Transverse colon (tissue), 3 donors: ENCODE measurements around the gene NOB1.

Experiments used
- EP300 ChIP-seq: sonication (generic); formaldehyde crosslinking; IDR thresholded peaks from one replicate; pipeline ENCODE4 v1.6.1; 2017; ENCODE audit warnings: antibody characterized with exemption, low read depth
- POLR2A ChIP-seq: fragments of 450-650 bp; IDR thresholded peaks from one replicate; pipeline ENCODE4 v1.6.1; 2016; ENCODE audit warnings: antibody characterized with exemption, mild to moderate bottlenecking, moderate library complexity
- TF ChIP-seq, protein P1 (sequence below), 5 experiments: fragments of 200-600 bp in 3 of 5; fragments of 450-650 bp in 2 of 5; sonication (generic) in 3 of 5; IDR thresholded peaks; 1 replicate in 2 of 5; 2 replicates in 3 of 5; pipeline ENCODE4 v1.5.1; 2016 to 2017; ENCODE audit warnings: antibody characterized with exemption in 5 of 5, inconsistent platforms in 3 of 5, mild to moderate bottlenecking in 2 of 5, moderate library complexity in 1 of 5

DNA sequence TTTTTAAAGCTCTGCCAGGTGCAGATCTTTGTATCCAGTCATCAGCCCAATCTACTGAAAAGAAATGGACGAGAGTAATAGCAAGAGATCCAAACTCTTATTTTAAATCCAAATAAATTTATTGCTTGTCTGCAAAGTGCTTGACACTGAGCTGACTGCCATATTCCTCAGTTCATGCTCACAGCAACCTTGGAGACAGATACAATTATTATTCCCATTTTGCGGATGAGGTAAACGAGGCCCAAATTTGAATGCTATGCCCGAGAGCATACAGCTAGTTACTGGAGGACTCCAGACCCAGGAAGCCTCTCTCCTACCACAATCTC is 620 bp downstream of the NOB1 start:
- TF ChIP-seq, protein P1, sequence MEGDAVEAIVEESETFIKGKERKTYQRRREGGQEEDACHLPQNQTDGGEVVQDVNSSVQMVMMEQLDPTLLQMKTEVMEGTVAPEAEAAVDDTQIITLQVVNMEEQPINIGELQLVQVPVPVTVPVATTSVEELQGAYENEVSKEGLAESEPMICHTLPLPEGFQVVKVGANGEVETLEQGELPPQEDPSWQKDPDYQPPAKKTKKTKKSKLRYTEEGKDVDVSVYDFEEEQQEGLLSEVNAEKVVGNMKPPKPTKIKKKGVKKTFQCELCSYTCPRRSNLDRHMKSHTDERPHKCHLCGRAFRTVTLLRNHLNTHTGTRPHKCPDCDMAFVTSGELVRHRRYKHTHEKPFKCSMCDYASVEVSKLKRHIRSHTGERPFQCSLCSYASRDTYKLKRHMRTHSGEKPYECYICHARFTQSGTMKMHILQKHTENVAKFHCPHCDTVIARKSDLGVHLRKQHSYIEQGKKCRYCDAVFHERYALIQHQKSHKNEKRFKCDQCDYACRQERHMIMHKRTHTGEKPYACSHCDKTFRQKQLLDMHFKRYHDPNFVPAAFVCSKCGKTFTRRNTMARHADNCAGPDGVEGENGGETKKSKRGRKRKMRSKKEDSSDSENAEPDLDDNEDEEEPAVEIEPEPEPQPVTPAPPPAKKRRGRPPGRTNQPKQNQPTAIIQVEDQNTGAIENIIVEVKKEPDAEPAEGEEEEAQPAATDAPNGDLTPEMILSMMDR (IDR thresholded peaks at IDR 0.05): no peak
- TF ChIP-seq POLR2A (no peak), EP300 (no peak)
